ENCODE data around the gene HBE1. TPM values are rescaled to one million over a fixed set of nuclear protein-coding genes. Genes with fewer than 3 reads are reported as not detected.
"Not testable (repeated sequence)": the region's sequence is repeated elsewhere in the genome, so short reads cannot be mapped to it uniquely, and the experiment has no call there.

HBE1 gene
- not detected in 2 replicates for total RNA-seq (ENCODE audit: low replicate concordance)

GRCh38 chr11:5269715-5270147 is at the start of gene HBE1:
TSS of gene HBE1 (minus strand) at chr11:5269945. CDS start at chr11:5269890, 55 bp downstream.
- no peak within 1 kb of the TSS for H2AFZ ChIP-seq (replicated peaks)
- Mint-ChIP-seq H3K27ac (no peak within 1 kb of the TSS), H3K9me3 (no peaks in the 10 kb centered on the region), H3K4me3 (no peak within 1 kb of the TSS), H3K4me1 (peaks cover 3% of the 10 kb centered on the region), H3K27me3 (ENCODE audit: insufficient read depth, low read depth) (peaks cover 8% of the 10 kb centered on the region), H3K36me3 (no peaks in the 10 kb centered on the region)
- no peaks in the 10 kb centered on the region for H3K27me3 ChIP-seq
- H3K4me1 ChIP-seq: peaks cover 8% of the 10 kb centered on the region
- no peak for DNase-seq (ENCODE audit: low spot score)
- H3K9ac ChIP-seq: no peak within 1 kb of the TSS
- H3K79me2 ChIP-seq (ENCODE audit: low read depth): no peaks in the 10 kb centered on the region
- TF ChIP-seq CTCF (IDR thresholded peaks at IDR 0.05): no peak
- TF ChIP-seq EZH2phosphoT487 (IDR thresholded peaks at IDR 0.05): no peak
- no peak for TF ChIP-seq EZH2 (IDR thresholded peaks at IDR 0.05)
- H3K27ac ChIP-seq: no peak within 1 kb of the TSS
- H3K36me3 ChIP-seq: no peaks in the 10 kb centered on the region
- no peak within 1 kb of the TSS for H3K4me2 ChIP-seq
- H4K20me1 ChIP-seq (ENCODE audit: low read depth): no peaks in the 10 kb centered on the region
- H3K4me3 ChIP-seq: no peak within 1 kb of the TSS
- no peaks in the 10 kb centered on the region for H3F3A ChIP-seq (ENCODE audit: low read depth)
- no peaks in the 10 kb centered on the region for H3K9me3 ChIP-seq (ENCODE audit: low read depth)

GRCh38 chr11:5317292-5317691 is 47.5 kb upstream of the HBE1 start:
- no peaks in the 10 kb centered on the region for H3F3A ChIP-seq (ENCODE audit: low read depth)
- H3K4me2 ChIP-seq: no peak overlapping the region
- no peak overlapping the region for H3K4me3 ChIP-seq
- no peak overlapping the region for H3K27ac Mint-ChIP-seq
- no peak overlapping the region for H3K27ac ChIP-seq
- H3K9me3 Mint-ChIP-seq: no peaks in the 10 kb centered on the region
- H4K20me1 ChIP-seq (ENCODE audit: low read depth): no peaks in the 10 kb centered on the region
- no peaks in the 10 kb centered on the region for H3K9me3 ChIP-seq (ENCODE audit: low read depth)
- H3K27me3 Mint-ChIP-seq (ENCODE audit: insufficient read depth, low read depth): no peaks in the 10 kb centered on the region
- H3K27me3 ChIP-seq: no peaks in the 10 kb centered on the region
- H3K36me3 ChIP-seq: no peaks in the 10 kb centered on the region
- H3K36me3 Mint-ChIP-seq: no peaks in the 10 kb centered on the region
- no peak overlapping the region for H2AFZ ChIP-seq (replicated peaks)
- no peak for DNase-seq (ENCODE audit: low spot score)
- H3K79me2 ChIP-seq (ENCODE audit: low read depth): no peaks in the 10 kb centered on the region
- no peaks in the 10 kb centered on the region for H3K4me1 Mint-ChIP-seq
- H3K9ac ChIP-seq: no peak overlapping the region
- H3K4me1 ChIP-seq: no peaks in the 10 kb centered on the region
- H3K4me3 Mint-ChIP-seq: no peak overlapping the region
- TF ChIP-seq CTCF (IDR thresholded peaks at IDR 0.05) (no peak), EZH2 (IDR thresholded peaks at IDR 0.05) (no peak), EZH2phosphoT487 (IDR thresholded peaks at IDR 0.05) (no peak)

GRCh38 chr11:5313326-5314023 is 43.7 kb upstream of the HBE1 start:
- H3K27ac ChIP-seq, H3K4me2 ChIP-seq, H3K4me1 Mint-ChIP-seq: not testable (repeated sequence)

GRCh38 chr11:5310423-5310822 is 40.7 kb upstream of the HBE1 start:
- H3K9ac ChIP-seq: no peak overlapping the region
- no peak for TF ChIP-seq EZH2phosphoT487 (IDR thresholded peaks at IDR 0.05)
- no peak for TF ChIP-seq EZH2 (IDR thresholded peaks at IDR 0.05)
- no peak for TF ChIP-seq CTCF (IDR thresholded peaks at IDR 0.05)

More at GRCh38 chr11:5313326-5314023, 43.7 kb upstream of the HBE1 start:
- H3F3A ChIP-seq (ENCODE audit: low read depth); H3K4me3 Mint-ChIP-seq; H4K20me1 ChIP-seq (ENCODE audit: low read depth); H3K79me2 ChIP-seq (ENCODE audit: low read depth); H3K27me3 ChIP-seq; H3K27ac Mint-ChIP-seq; H3K9me3 ChIP-seq (ENCODE audit: low read depth); H3K36me3 Mint-ChIP-seq; H3K4me3 ChIP-seq; DNase-seq (ENCODE audit: low spot score); H3K36me3 ChIP-seq; H3K27me3 Mint-ChIP-seq (ENCODE audit: insufficient read depth, low read depth); H2AFZ ChIP-seq (replicated peaks); H3K9me3 Mint-ChIP-seq; H3K9ac ChIP-seq; H3K4me1 ChIP-seq: not testable (repeated sequence)

More at GRCh38 chr11:5310423-5310822, 40.7 kb upstream of the HBE1 start:
- H3K27me3 Mint-ChIP-seq (ENCODE audit: insufficient read depth, low read depth): no peaks in the 10 kb centered on the region
- Histone ChIP-seq H3F3A (ENCODE audit: low read depth) (no peaks in the 10 kb centered on the region), H3K79me2 (ENCODE audit: low read depth) (no peaks in the 10 kb centered on the region), H3K27ac (no peak overlapping the region), H2AFZ (replicated peaks) (no peak overlapping the region), H3K4me2 (no peak overlapping the region), H3K36me3 (no peaks in the 10 kb centered on the region), H3K9me3 (ENCODE audit: low read depth) (no peaks in the 10 kb centered on the region), H3K27me3 (no peaks in the 10 kb centered on the region), H3K4me1 (no peaks in the 10 kb centered on the region), H3K4me3 (no peak overlapping the region), H4K20me1 (ENCODE audit: low read depth) (no peaks in the 10 kb centered on the region)
- H3K36me3 Mint-ChIP-seq: no peaks in the 10 kb centered on the region
- no peak overlapping the region for H3K4me3 Mint-ChIP-seq
- no peak overlapping the region for H3K27ac Mint-ChIP-seq
- no peaks in the 10 kb centered on the region for H3K9me3 Mint-ChIP-seq
- H3K4me1 Mint-ChIP-seq: no peaks in the 10 kb centered on the region
- DNase-seq (ENCODE audit: low spot score): no peak
